ENCODE measurements around the gene PAQR7.

DNA sequence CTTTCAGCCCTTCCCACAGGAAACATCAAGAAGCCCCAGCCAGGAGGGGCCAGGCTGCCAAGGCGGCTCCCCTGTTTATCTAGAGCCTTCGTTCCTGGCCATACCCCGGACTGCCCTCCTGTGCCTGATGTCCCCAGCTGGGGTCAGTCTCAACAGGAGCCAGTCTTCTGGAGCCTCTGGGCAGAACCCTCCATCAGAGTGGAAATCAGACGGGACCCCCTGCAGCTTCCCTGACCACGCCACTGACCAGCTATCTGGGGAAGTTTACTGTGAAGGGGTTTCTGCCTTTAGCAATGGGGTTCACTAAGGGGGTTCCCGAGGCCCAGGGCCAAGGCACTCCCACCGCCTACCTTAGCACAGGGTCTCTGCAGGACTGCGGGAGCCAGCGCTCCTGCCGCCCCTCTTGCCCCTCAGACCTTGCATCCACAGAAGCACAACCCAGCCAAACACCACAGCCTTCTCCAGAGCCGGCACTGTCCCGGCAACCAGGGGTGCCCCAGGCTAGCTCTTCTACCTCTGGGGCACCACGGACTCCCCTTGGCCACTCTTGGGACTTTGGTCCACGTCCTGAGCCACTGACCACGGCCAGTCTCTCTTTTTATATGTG lies 59.3 kb downstream of the PAQR7 start:
- TF ChIP-seq POLR2A (IDR thresholded peaks at IDR 0.05; ENCODE audit: low read length) (no peak), GATA1 (IDR thresholded peaks at IDR 0.05; ENCODE audit: low read depth, low read length) (no peak)

Measured in erythroblast (primary cell).